GM10266 (cell line): ENCODE measurements around the gene TAMALIN.
A peak's percentile ranks its signal among the peaks of the same experiment; 100 is the strongest.

Experiments used
- DNase-seq: peaks from one replicate; pipeline ENCODE4 v3.0.0; 2012; ENCODE audit errors: extremely low spot score
- TF ChIP-seq, protein P1 (sequence below): IDR thresholded peaks from 2 replicates; pipeline ENCODE4 v1.5.1; 2012; ENCODE audit warnings: mild to moderate bottlenecking, low read depth; ENCODE audit not compliant: control insufficient read depth, insufficient read depth; ENCODE audit errors: missing control alignments

TAMALIN gene

GRCh38 chr12:52014567-52015530 lies 8.1 kb downstream of the TAMALIN start:
- TF ChIP-seq, protein P1, sequence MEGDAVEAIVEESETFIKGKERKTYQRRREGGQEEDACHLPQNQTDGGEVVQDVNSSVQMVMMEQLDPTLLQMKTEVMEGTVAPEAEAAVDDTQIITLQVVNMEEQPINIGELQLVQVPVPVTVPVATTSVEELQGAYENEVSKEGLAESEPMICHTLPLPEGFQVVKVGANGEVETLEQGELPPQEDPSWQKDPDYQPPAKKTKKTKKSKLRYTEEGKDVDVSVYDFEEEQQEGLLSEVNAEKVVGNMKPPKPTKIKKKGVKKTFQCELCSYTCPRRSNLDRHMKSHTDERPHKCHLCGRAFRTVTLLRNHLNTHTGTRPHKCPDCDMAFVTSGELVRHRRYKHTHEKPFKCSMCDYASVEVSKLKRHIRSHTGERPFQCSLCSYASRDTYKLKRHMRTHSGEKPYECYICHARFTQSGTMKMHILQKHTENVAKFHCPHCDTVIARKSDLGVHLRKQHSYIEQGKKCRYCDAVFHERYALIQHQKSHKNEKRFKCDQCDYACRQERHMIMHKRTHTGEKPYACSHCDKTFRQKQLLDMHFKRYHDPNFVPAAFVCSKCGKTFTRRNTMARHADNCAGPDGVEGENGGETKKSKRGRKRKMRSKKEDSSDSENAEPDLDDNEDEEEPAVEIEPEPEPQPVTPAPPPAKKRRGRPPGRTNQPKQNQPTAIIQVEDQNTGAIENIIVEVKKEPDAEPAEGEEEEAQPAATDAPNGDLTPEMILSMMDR = no peak
- DNase-seq = no peak

DNA sequence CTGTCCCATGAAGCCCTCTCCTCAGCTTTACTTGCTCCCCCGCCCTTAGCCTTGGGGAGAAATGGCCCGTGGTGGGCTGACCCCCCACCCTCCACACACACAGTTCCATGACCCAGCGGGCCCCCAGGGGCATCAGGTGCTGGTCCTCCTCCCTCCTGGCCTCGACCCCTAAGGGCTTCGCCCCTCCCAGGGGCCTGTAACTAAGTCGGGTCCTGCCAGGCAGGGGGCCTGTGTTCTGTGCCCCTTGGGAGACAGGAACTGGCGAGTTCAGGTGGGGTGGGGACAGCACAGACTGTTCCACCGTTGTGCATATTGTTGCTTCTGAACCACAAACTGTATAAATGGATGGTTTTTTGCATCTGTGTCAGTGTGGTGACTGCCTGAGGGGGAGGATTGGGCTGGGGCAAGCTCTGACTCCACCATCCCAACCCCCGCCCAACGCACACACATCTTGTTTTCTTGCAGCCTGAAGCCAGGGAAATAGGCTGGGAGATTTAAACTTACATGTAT lies 8.8 kb downstream of the TAMALIN start:
- TF ChIP-seq, protein P1 = no peak
- no peak for DNase-seq

- TF ChIP-seq, protein P1 = no peak
- DNase-seq = no peak
These were observed 11.8 kb downstream of the TAMALIN start for GRCh38 chr12:52018433-52019112.

GRCh38 chr12:52019113-52019770 lies 12.5 kb downstream of the TAMALIN start:
- DNase-seq = no peak
- TF ChIP-seq, protein P1 = no peak

GRCh38 chr12:52020539-52021336 lies 14.0 kb downstream of the TAMALIN start:
- TF ChIP-seq, protein P1 = peak; percentile 78
- peak; percentile 82 for DNase-seq

- DNase-seq = no peak
- TF ChIP-seq, protein P1 = no peak
These were observed 16.1 kb downstream of the TAMALIN start for GRCh38 chr12:52022841-52023181.
